HCT116 (cell line): ENCODE measurements around the gene POLR1D.
A peak's percentile ranks its signal among the peaks of the same experiment; 100 is the strongest.

Experiments
- CEBPB ChIP-seq: IDR thresholded peaks from 2 replicates; pipeline ENCODE4 v1.6.1; 2012; ENCODE audit warnings: low read depth
- EGR1 ChIP-seq: IDR thresholded peaks from 2 replicates; pipeline ENCODE4 v1.6.1; 2012; ENCODE audit warnings: low read depth
- EZH2phosphoT487 ChIP-seq: fragments of 200-600 bp; IDR thresholded peaks from 2 replicates; pipeline ENCODE4 v1.6.1; 2018; ENCODE audit warnings: antibody characterized with exemption, borderline replicate concordance
- JUND ChIP-seq: IDR thresholded peaks from 2 replicates; pipeline ENCODE4 v1.6.1; 2012
- POLR2A ChIP-seq: IDR thresholded peaks from 2 replicates; pipeline ENCODE4 v1.7.0; 2011; ENCODE audit warnings: borderline replicate concordance; ENCODE audit not compliant: insufficient read depth, insufficient read length; ENCODE audit errors: extremely low read depth
- POLR2AphosphoS5 ChIP-seq: IDR thresholded peaks from 2 replicates; pipeline ENCODE4 v1.6.1; 2011; ENCODE audit warnings: mild to moderate bottlenecking, low read depth, low read length, moderate library complexity
- SP1 ChIP-seq: IDR thresholded peaks from 2 replicates; pipeline ENCODE4 v1.6.1; 2012; ENCODE audit warnings: low read depth
- TCF7L2 ChIP-seq: IDR thresholded peaks from 2 replicates; pipeline ENCODE4 v1.7.0; 2011; ENCODE audit warnings: borderline replicate concordance, inconsistent platforms; ENCODE audit not compliant: insufficient read depth, insufficient read length; ENCODE audit errors: extremely low read depth
- YY1 ChIP-seq: IDR thresholded peaks from 2 replicates; pipeline ENCODE4 v1.6.1; 2011; ENCODE audit warnings: low read length, low read depth, moderate library complexity, mild to moderate bottlenecking; ENCODE audit not compliant: insufficient replicate concordance; ENCODE audit errors: extremely low read depth
- ZNF274 ChIP-seq: fragments of 200-500 bp; sonication (Bioruptor generic); IDR thresholded peaks from 2 replicates; pipeline ENCODE4 v1.6.1; 2014; ENCODE audit warnings: mild to moderate bottlenecking, low read depth, low read length, inconsistent platforms
- TF ChIP-seq, protein P1 (sequence below), 3 experiments: fragments of 200-600 bp in 1 of 3; sonication (generic) in 1 of 3; IDR thresholded peaks in 2 of 3; conservative IDR thresholded peaks in 1 of 3; 2 replicates each; pipeline ENCODE4 v1.5.1; 2012 to 2017; ENCODE audit warnings: low read depth in 2 of 3, low read length in 2 of 3, antibody characterized with exemption in 1 of 3, borderline replicate concordance in 1 of 3, control low read depth in 1 of 3, mild to moderate bottlenecking in 1 of 3, mixed read lengths in 1 of 3, mixed run types in 1 of 3, moderate library complexity in 1 of 3; ENCODE audit not compliant: insufficient read depth in 1 of 3
- TF ChIP-seq, protein P2 (sequence below): IDR thresholded peaks from 2 replicates; pipeline ENCODE4 v1.6.1; 2012; ENCODE audit warnings: low read depth
- TF ChIP-seq, protein P3 (sequence below): IDR thresholded peaks from 2 replicates; pipeline ENCODE4 v1.6.1; 2012

DNA sequence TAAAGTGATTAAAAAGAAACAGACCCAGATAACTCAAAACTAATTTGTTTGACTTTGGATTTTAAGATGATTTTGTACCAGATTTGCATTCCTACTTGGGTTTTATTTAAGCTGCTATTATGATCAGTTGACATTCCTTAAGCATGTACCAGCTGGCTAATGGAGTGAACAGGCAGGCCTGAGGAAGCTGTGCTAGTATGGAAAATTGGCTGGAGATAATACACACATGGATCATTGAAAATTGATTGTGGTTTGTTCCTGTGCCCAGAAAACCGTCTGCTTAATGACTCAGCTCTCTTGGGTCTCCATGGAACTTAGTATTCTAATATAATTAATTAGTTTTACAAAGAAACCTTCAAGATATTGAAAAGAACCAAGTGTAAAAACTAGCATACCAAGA lies 22.6 kb downstream of the POLR1D start:
- TF ChIP-seq, protein P1, sequence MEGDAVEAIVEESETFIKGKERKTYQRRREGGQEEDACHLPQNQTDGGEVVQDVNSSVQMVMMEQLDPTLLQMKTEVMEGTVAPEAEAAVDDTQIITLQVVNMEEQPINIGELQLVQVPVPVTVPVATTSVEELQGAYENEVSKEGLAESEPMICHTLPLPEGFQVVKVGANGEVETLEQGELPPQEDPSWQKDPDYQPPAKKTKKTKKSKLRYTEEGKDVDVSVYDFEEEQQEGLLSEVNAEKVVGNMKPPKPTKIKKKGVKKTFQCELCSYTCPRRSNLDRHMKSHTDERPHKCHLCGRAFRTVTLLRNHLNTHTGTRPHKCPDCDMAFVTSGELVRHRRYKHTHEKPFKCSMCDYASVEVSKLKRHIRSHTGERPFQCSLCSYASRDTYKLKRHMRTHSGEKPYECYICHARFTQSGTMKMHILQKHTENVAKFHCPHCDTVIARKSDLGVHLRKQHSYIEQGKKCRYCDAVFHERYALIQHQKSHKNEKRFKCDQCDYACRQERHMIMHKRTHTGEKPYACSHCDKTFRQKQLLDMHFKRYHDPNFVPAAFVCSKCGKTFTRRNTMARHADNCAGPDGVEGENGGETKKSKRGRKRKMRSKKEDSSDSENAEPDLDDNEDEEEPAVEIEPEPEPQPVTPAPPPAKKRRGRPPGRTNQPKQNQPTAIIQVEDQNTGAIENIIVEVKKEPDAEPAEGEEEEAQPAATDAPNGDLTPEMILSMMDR (IDR thresholded peaks at IDR 0.05 in 2 of 3, conservative IDR thresholded peaks at IDR 0.05 in 1 of 3; ENCODE audit: borderline replicate concordance in 1 of 3, insufficient read depth in 1 of 3, low read depth in 2 of 3, low read length in 2 of 3) = no peak
- TF ChIP-seq CEBPB (no peak), POLR2A (no peak), YY1 (no peak), ZNF274 (no peak), POLR2AphosphoS5 (no peak), JUND (no peak; the same call in 1 of the 2 replicates), EZH2phosphoT487 (no peak), TCF7L2 (peak; percentile 20), SP1 (0 out of 2 replicates have a peak, but pooled peaks have one; percentile 21), EGR1 (no peak)
- TF ChIP-seq, protein P2, sequence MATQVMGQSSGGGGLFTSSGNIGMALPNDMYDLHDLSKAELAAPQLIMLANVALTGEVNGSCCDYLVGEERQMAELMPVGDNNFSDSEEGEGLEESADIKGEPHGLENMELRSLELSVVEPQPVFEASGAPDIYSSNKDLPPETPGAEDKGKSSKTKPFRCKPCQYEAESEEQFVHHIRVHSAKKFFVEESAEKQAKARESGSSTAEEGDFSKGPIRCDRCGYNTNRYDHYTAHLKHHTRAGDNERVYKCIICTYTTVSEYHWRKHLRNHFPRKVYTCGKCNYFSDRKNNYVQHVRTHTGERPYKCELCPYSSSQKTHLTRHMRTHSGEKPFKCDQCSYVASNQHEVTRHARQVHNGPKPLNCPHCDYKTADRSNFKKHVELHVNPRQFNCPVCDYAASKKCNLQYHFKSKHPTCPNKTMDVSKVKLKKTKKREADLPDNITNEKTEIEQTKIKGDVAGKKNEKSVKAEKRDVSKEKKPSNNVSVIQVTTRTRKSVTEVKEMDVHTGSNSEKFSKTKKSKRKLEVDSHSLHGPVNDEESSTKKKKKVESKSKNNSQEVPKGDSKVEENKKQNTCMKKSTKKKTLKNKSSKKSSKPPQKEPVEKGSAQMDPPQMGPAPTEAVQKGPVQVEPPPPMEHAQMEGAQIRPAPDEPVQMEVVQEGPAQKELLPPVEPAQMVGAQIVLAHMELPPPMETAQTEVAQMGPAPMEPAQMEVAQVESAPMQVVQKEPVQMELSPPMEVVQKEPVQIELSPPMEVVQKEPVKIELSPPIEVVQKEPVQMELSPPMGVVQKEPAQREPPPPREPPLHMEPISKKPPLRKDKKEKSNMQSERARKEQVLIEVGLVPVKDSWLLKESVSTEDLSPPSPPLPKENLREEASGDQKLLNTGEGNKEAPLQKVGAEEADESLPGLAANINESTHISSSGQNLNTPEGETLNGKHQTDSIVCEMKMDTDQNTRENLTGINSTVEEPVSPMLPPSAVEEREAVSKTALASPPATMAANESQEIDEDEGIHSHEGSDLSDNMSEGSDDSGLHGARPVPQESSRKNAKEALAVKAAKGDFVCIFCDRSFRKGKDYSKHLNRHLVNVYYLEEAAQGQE = no peak
- TF ChIP-seq, protein P3, sequence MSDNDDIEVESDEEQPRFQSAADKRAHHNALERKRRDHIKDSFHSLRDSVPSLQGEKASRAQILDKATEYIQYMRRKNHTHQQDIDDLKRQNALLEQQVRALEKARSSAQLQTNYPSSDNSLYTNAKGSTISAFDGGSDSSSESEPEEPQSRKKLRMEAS = no peak
